Heart right ventricle (tissue), 16 donors: ENCODE measurements around the gene ZBTB25. TPM values are rescaled to one million over a fixed set of nuclear protein-coding genes. Genes with fewer than 3 reads are reported as not detected.

Experiments
- ATAC-seq, 8 donors: fragments of 200-7000 bp; cut with Tn5 transposase; one replicate each; pipeline ENCODE4 v1.9.1; 2020; ENCODE audit warnings: mild to moderate bottlenecking in 8 of 8, moderate library complexity in 8 of 8, moderate number of reproducible peaks in 1 of 8
- DNase-seq, 2 donors: peaks; one replicate each; pipeline ENCODE4 v3.0.0-alpha.2; 2020
- H3K27ac ChIP-seq, 10 donors: fragments of 200-600 bp; sonication (generic) in 2 of 10; one replicate each; pipeline versions ENCODE4 v1.5.0 to v1.8.0; 2020 to 2022; ENCODE audit warnings: mild to moderate bottlenecking in 3 of 10
- H3K27me3 ChIP-seq, 7 donors: fragments of 200-600 bp; one replicate each; pipeline ENCODE4 v1.8.0; 2021 to 2022; ENCODE audit warnings: mild to moderate bottlenecking in 2 of 7
- H3K36me3 ChIP-seq, 9 donors: fragments of 200-600 bp; sonication (generic) in 1 of 9; one replicate each; pipeline versions ENCODE4 v1.5.0 to v1.8.0; 2020 to 2022; ENCODE audit warnings: mild to moderate bottlenecking in 2 of 9
- H3K4me1 ChIP-seq, 9 donors: fragments of 200-600 bp; sonication (generic) in 1 of 9; one replicate each; pipeline versions ENCODE4 v1.5.0 to v1.8.0; 2020 to 2022; ENCODE audit warnings: mild to moderate bottlenecking in 4 of 9
- H3K4me3 ChIP-seq, 10 donors: fragments of 200-600 bp; sonication (generic) in 2 of 10; one replicate each; pipeline versions ENCODE4 v1.5.0 to v1.8.0; 2020 to 2022; ENCODE audit warnings: mild to moderate bottlenecking in 7 of 10, moderate library complexity in 2 of 10
- H3K9me3 ChIP-seq, 11 donors: fragments of 200-600 bp in 10 of 11; sonication (generic) in 2 of 11; one replicate each; pipeline versions ENCODE4 v1.5.0 to v1.8.0; 2013 to 2022; ENCODE audit warnings: mild to moderate bottlenecking in 2 of 11, control low read depth in 1 of 11, moderate library complexity in 1 of 11
- CTCF ChIP-seq, 9 donors: fragments of 200-600 bp; sonication (generic) in 2 of 9; IDR thresholded peaks; one replicate each; pipeline versions ENCODE4 v1.5.0 to v1.8.0; 2021 to 2022; ENCODE audit warnings: antibody characterized with exemption in 9 of 9, mild to moderate bottlenecking in 5 of 9, moderate library complexity in 1 of 9
- WGBS, 2 donors: extraction: QIAGEN DNeasy Blood & Tissue Kit; methylation state at CpG; one replicate each; pipeline ENCODE4 v1.1.7; 2013; ENCODE audit warnings: inconsistent platforms in 1 of 2; 5-methylcytosine and 5-hydroxymethylcytosine counted together
- intact Hi-C, 10 donors: fragments of 100-400 bp; cut with DNase I; formaldehyde crosslinking; loops; one replicate each; pipeline versions ENCODE4 v1.11.1 to v1.14.2; 2022
- polyA plus RNA-seq, 2 donors: library from polyadenylated mRNA; stranded (reverse); fragments of 200-250 nt; gene quantifications; one replicate each; pipeline ENCODE4 v1.2.3, GENCODE V29; 2013
- total RNA-seq, 10 donors: library from RNA; stranded (reverse); fragmentation: NEBNext Ultra II Directional in 3 of 10; extraction: Animal tissue kit (Norgen Biotek cat#: 25700) in 3 of 10; gene quantifications; one replicate each; pipeline versions ENCODE4 v1.2.1 to v1.2.4, GENCODE V29; 2021 to 2023
- donor health status: Arrhythmogenic right ventricular cardiomyopathy.
- donor health status: ischemic (EF 13 %, LVEDD 7.1; RV severe dilation, severe dysfunction).
- donor health status: healthy with polysubstance abuse.
- donor health status: DM: no; HTN: yes; CAD: no.
- donor health status: DM: no; HTN: no; CAD: no.
- donor health status: ischemic (EF 25% LVEDD 6.9; RV normal size, moderate dysfunction).
- donor health status: ischemic (EF 25% LVEDD 5.7; RV mildly dilated, moderate dysfunction).
- donor health status: healthy.
- donor health status: DM: yes; HTN: yes; CAD: no.
- donor health status: Ischemic cardiomyopathy.
- donor health status: ischemic (EF 35%, LVEDD 5.7; RV mildly dilated, moderate dysfunction).
- donor health status: nonischemic (EF 11% LVEDD 7.7; RV severe dilation, severe dysfunction).
- donor health status: DM: yes; HTN: yes; CAD: no.
- donor health status: PGD.
- donor health status: ischemic (EF 29% LVEDD 5.4; RV normal size, mild dysfunction).
- donor health status: nonischemic (EF 23%, LVEDD 6.1; RV moderate dilation, normal function).

ZBTB25 gene
- total and polyA plus RNA-seq, 12 donors = 3.0 to 24.7 (median 20.3) TPM

DNA sequence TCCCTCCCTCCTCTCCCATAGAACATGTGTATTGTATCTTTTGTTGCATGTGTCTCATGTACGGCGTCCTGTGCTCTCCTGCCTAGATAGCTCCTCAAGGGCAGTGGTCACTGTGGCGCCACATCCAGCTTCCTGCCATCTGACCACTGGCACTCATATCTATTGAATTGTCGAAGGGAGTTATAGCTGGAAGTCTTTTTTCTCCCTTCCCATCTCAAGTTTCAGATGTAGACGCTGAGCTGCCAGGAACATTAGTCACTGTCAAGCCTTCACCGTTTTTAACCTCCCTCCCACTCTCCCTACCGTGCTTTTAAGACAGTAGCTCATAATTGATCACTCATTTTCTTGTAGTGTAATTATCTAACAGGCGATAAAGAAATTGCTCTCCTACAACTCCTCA is 82.5 kb downstream of the ZBTB25 start:
- no peak for ATAC-seq
- no peak for TF ChIP-seq CTCF (IDR thresholded peaks at IDR 0.05)
- Histone ChIP-seq H3K36me3 (peaks cover 0 to 100% (median 34%) of the 10 kb centered on the region in 9 donors), H3K4me3 (no peak overlapping the region), H3K27ac (no peak overlapping the region), H3K4me1 (peaks cover 0 to 11% (median 0%) of the 10 kb centered on the region in 9 donors), H3K9me3 (no peaks in the 10 kb centered on the region), H3K27me3 (no peaks in the 10 kb centered on the region)
- intact Hi-C loops = no loop called here
- WGBS, 2 donors = 69 to 73% methylated on average over 8 of the region's 8 CpGs
- no peak for DNase-seq

- no peak for ATAC-seq
- peaks cover 0 to 94% (median 27%) of the 10 kb centered on the region in 9 donors for H3K36me3 ChIP-seq
- WGBS, 2 donors = 82 to 85% methylated on average over 7 of the region's 7 CpGs
- peaks cover 0 to 11% (median 0%) of the 10 kb centered on the region in 9 donors for H3K4me1 ChIP-seq
- H3K9me3 ChIP-seq = no peaks in the 10 kb centered on the region
- no peak overlapping the region for H3K27ac ChIP-seq
- DNase-seq = no peak
- no peak overlapping the region for H3K4me3 ChIP-seq
- TF ChIP-seq CTCF (IDR thresholded peaks at IDR 0.05) = no peak
- intact Hi-C loops = no loop called here
- no peaks in the 10 kb centered on the region for H3K27me3 ChIP-seq
These were observed 84.6 kb downstream of the ZBTB25 start for GRCh38 chr14:64419003-64419402.

DNA sequence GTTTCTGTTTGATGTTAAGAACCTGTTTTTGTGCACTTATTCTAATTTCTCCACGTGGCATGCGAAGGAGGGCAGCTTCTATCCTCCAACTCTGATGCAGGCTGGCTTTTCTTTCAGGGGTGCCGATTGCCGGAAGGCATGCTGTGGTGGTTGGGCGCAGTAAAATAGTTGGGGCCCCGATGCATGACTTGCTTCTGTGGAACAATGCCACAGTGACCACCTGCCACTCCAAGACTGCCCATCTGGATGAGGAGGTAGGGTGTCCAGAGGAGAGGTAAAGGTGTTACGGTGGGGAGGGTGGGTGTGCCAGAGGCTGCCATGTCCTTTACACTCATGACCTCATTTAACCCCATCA is 85.9 kb downstream of the ZBTB25 start:
- H3K27ac ChIP-seq = peak overlapping the region in 1 of 10 donors; percentile 62
- no peaks in the 10 kb centered on the region for H3K27me3 ChIP-seq
- H3K36me3 ChIP-seq = peaks cover 0 to 94% (median 27%) of the 10 kb centered on the region in 9 donors
- H3K4me1 ChIP-seq = peaks cover 0 to 11% (median 0%) of the 10 kb centered on the region in 9 donors
- no peaks in the 10 kb centered on the region for H3K9me3 ChIP-seq
- DNase-seq = no peak
- no peak overlapping the region for H3K4me3 ChIP-seq
- ATAC-seq = no peak
- WGBS, 2 donors = 98 to 100% methylated on average over 7 of the region's 7 CpGs
- TF ChIP-seq CTCF (IDR thresholded peaks at IDR 0.05) = no peak
- intact Hi-C loops = no loop called here

- Histone ChIP-seq H3K4me1 (peaks cover 0 to 11% (median 0%) of the 10 kb centered on the region in 9 donors), H3K27ac (peak overlapping the region in 1 of 10 donors; percentile 62), H3K36me3 (peaks cover 0 to 94% (median 24%) of the 10 kb centered on the region in 9 donors), H3K4me3 (no peak overlapping the region), H3K9me3 (no peaks in the 10 kb centered on the region), H3K27me3 (no peaks in the 10 kb centered on the region)
- no peak for DNase-seq
- no peak for TF ChIP-seq CTCF (IDR thresholded peaks at IDR 0.05)
- intact Hi-C loops = no loop called here
- WGBS, 2 donors = 93 to 94% methylated on average over 5 of the region's 5 CpGs
- ATAC-seq = peak in 4 of 8 donors; percentile 17 to 26 (median 24)
These were observed 86.4 kb downstream of the ZBTB25 start for GRCh38 chr14:64417055-64417770.
